ENCODE data around the gene ANKRD16. TPM values are rescaled to one million over a fixed set of nuclear protein-coding genes. Genes with fewer than 3 reads are reported as not detected.
A peak's percentile ranks its signal among the peaks of the same experiment; 100 is the strongest.

The ANKRD16 gene
- total and polyA plus RNA-seq, 9 donors = 6.6 to 15.3 (median 9.6) TPM

- peaks cover 3% of the 10 kb centered on the region for H3K4me1 ChIP-seq (ENCODE audit: insufficient read depth)
- H3K27ac ChIP-seq = no peak overlapping the region
- H3K9me3 ChIP-seq = no peaks in the 10 kb centered on the region
- H3K27me3 ChIP-seq = no peaks in the 10 kb centered on the region
- no peak overlapping the region for H3K4me3 ChIP-seq
- WGBS, 3 donors = 90 to 93% (median 91%) methylated on average over 4 of the region's 4 CpGs
- intact Hi-C loops (cut with DNase I) = loop anchor here in 1 of 4 donors (10.0 kb wide), 1 partner anchor 133 kb away; the partner anchor contains the start of gene TASOR2
- no peaks in the 10 kb centered on the region for H3K36me3 ChIP-seq
- TF ChIP-seq POLR2A (IDR thresholded peaks at IDR 0.05) = no peak
- no peak for TF ChIP-seq EP300 (IDR thresholded peaks at IDR 0.05)
- no peak for TF ChIP-seq CTCF (IDR thresholded peaks at IDR 0.05)
- no peak for DNase-seq
Measured at GRCh38 chr10:5817322-5818047, 72.2 kb downstream of the ANKRD16 start.

GRCh38 chr10:5816170-5816569 is 73.5 kb downstream of the ANKRD16 start:
- no peak for DNase-seq
- no peak for TF ChIP-seq EP300 (IDR thresholded peaks at IDR 0.05)
- no peak for TF ChIP-seq CTCF (IDR thresholded peaks at IDR 0.05)
- no peak for TF ChIP-seq POLR2A (IDR thresholded peaks at IDR 0.05)
- Histone ChIP-seq H3K9me3 (no peaks in the 10 kb centered on the region), H3K27ac (no peak overlapping the region), H3K4me1 (ENCODE audit: insufficient read depth) (peaks cover 3% of the 10 kb centered on the region), H3K27me3 (no peaks in the 10 kb centered on the region), H3K4me3 (no peak overlapping the region), H3K36me3 (no peaks in the 10 kb centered on the region)
- intact Hi-C loops (cut with DNase I) = loop anchor here in 1 of 4 donors (10.0 kb wide), 1 partner anchor 131 kb away; the partner anchor contains the start of gene TASOR2

GRCh38 chr10:5814110-5815107 is 75.3 kb downstream of the ANKRD16 start:
- Histone ChIP-seq H3K9me3 (no peaks in the 10 kb centered on the region), H3K27me3 (no peaks in the 10 kb centered on the region), H3K36me3 (no peaks in the 10 kb centered on the region), H3K4me1 (ENCODE audit: insufficient read depth) (peaks cover 3% of the 10 kb centered on the region), H3K4me3 (peak overlapping the region; percentile 99), H3K27ac (peak overlapping the region; percentile 69 to 94)
- 18 to 21% (median 19%) methylated on average over 12 of the region's 12 CpGs for WGBS, 3 donors
- intact Hi-C loops (cut with DNase I) = loop anchor here in 2 of 4 donors (5.0 to 10.0 kb wide), 2 partner anchors 78 to 130 kb away; partner anchors contain the start of genes FBH1 (in 1 of the 2) and TASOR2 (in 1 of the 2)
- DNase-seq = peak in 2 of 5 donors; percentile 15 to 25
- TF ChIP-seq CTCF (IDR thresholded peaks at IDR 0.05) (no peak), POLR2A (IDR thresholded peaks at IDR 0.05) (no peak), EP300 (IDR thresholded peaks at IDR 0.05) (no peak)
